ENCODE measurements around the gene SWSAP1. TPM values are rescaled to one million over a fixed set of nuclear protein-coding genes. Genes with fewer than 3 reads are reported as not detected.

The SWSAP1 gene
- total RNA-seq, 1 donor from 2014 or later, result 1.7 TPM

DNA sequence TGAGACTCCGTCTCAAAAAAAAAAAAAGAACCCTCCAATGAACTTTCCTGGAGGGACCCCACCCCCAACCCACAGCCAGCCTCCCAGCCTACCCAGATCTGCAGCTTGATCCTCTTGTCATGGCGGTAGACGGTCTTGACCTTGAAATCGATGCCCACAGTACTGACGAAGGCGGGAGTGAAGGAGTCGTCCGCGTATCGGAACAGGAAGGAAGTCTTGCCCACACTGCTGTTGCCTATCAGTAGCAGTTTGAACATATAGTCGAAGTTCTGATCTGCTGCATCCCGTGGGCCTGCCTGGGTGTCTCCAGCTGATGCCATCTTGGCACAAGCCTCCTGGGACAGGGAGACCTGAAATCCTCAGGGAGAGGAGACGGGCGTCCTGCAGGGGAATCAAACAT is 37.4 kb upstream of the SWSAP1 start:
- peaks cover 5% of the 10 kb centered on the region for H3K4me1 ChIP-seq (ENCODE audit: insufficient read depth, low read length)
- H3K79me2 ChIP-seq (ENCODE audit: insufficient read depth, low read length), result no peaks in the 10 kb centered on the region
- TF ChIP-seq EZH2 (IDR thresholded peaks at IDR 0.05; ENCODE audit: insufficient read depth, low read length), result no peak
- TF ChIP-seq, protein P1, sequence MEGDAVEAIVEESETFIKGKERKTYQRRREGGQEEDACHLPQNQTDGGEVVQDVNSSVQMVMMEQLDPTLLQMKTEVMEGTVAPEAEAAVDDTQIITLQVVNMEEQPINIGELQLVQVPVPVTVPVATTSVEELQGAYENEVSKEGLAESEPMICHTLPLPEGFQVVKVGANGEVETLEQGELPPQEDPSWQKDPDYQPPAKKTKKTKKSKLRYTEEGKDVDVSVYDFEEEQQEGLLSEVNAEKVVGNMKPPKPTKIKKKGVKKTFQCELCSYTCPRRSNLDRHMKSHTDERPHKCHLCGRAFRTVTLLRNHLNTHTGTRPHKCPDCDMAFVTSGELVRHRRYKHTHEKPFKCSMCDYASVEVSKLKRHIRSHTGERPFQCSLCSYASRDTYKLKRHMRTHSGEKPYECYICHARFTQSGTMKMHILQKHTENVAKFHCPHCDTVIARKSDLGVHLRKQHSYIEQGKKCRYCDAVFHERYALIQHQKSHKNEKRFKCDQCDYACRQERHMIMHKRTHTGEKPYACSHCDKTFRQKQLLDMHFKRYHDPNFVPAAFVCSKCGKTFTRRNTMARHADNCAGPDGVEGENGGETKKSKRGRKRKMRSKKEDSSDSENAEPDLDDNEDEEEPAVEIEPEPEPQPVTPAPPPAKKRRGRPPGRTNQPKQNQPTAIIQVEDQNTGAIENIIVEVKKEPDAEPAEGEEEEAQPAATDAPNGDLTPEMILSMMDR (IDR thresholded peaks at IDR 0.05; ENCODE audit: insufficient read depth, low read depth, low read length), result no peak
- peaks cover 4% of the 10 kb centered on the region for H3K4me1 Mint-ChIP-seq (ENCODE audit: low read depth, unreplicated experiment)
- H3K9ac ChIP-seq (ENCODE audit: low read length), result no peak overlapping the region
- H3K27me3 Mint-ChIP-seq (ENCODE audit: low read depth, unreplicated experiment), result no peaks in the 10 kb centered on the region
- H3K9me3 ChIP-seq (ENCODE audit: insufficient read depth, low read depth, low read length), result no peaks in the 10 kb centered on the region
- no peak for DNase-seq (ENCODE audit: low read depth)
- no peak overlapping the region for H3K4me3 Mint-ChIP-seq (ENCODE audit: unreplicated experiment)
- FAIRE-seq, result no peak
- H3K36me3 ChIP-seq (ENCODE audit: insufficient read depth, low read length), result no peaks in the 10 kb centered on the region
- no peak overlapping the region for H2AFZ ChIP-seq (ENCODE audit: low read depth, low read length)
- no peak overlapping the region for H3K27ac Mint-ChIP-seq (ENCODE audit: unreplicated experiment)
- H3K4me3 ChIP-seq (ENCODE audit: insufficient read depth, low read depth, low read length), result no peak overlapping the region
- no peaks in the 10 kb centered on the region for H4K20me1 ChIP-seq (ENCODE audit: insufficient read depth, low read length)
- H3K27me3 ChIP-seq (ENCODE audit: insufficient read depth, low read length), result no peaks in the 10 kb centered on the region
- H3K4me2 ChIP-seq (ENCODE audit: low read length), result no peak overlapping the region
- no peak overlapping the region for H3K27ac ChIP-seq (ENCODE audit: low read depth, low read length)
- H3K9me3 Mint-ChIP-seq (ENCODE audit: unreplicated experiment), result peaks cover 4% of the 10 kb centered on the region
- peaks cover 16% of the 10 kb centered on the region for H3K36me3 Mint-ChIP-seq (ENCODE audit: low read depth, unreplicated experiment)

DNA sequence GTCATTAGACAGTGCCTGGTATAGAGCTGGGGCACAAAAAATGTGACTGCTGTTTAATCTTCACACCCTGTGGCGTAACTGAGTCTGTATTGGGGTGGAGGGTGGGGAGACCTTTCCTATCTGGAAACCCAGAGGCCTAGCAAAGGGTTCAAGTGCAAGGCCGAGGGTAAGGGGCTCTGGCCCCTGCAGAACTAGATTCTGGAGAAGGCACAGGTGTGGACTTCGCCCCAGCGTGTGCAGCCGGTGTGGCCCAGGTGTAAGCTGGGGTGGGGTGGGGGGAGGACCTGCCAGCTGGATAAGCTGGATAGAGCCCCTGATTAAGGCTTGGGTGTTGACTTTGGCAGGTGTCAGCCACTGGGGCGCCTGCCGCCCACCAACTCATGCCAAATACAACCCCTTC is 36.3 kb upstream of the SWSAP1 start:
- H3K4me1 ChIP-seq (ENCODE audit: insufficient read depth, low read length), result peaks cover 5% of the 10 kb centered on the region
- H3K4me3 Mint-ChIP-seq (ENCODE audit: unreplicated experiment), result peak overlapping the region; percentile 76
- H2AFZ ChIP-seq (ENCODE audit: low read depth, low read length), result no peak overlapping the region
- no peak for TF ChIP-seq EZH2 (IDR thresholded peaks at IDR 0.05; ENCODE audit: insufficient read depth, low read length)
- TF ChIP-seq, protein P1 (IDR thresholded peaks at IDR 0.05; ENCODE audit: insufficient read depth, low read depth, low read length), result no peak
- no peak overlapping the region for H3K4me2 ChIP-seq (ENCODE audit: low read length)
- no peak overlapping the region for H3K4me3 ChIP-seq (ENCODE audit: insufficient read depth, low read depth, low read length)
- no peak overlapping the region for H3K27ac ChIP-seq (ENCODE audit: low read depth, low read length)
- peaks cover 4% of the 10 kb centered on the region for H3K4me1 Mint-ChIP-seq (ENCODE audit: low read depth, unreplicated experiment)
- no peak overlapping the region for H3K27ac Mint-ChIP-seq (ENCODE audit: unreplicated experiment)
- H3K9me3 ChIP-seq (ENCODE audit: insufficient read depth, low read depth, low read length), result no peaks in the 10 kb centered on the region
- no peaks in the 10 kb centered on the region for H3K79me2 ChIP-seq (ENCODE audit: insufficient read depth, low read length)
- no peaks in the 10 kb centered on the region for H3K27me3 ChIP-seq (ENCODE audit: insufficient read depth, low read length)
- FAIRE-seq (no peak), DNase-seq (ENCODE audit: low read depth) (no peak)
- peaks cover 5% of the 10 kb centered on the region for H4K20me1 ChIP-seq (ENCODE audit: insufficient read depth, low read length)
- peaks cover 16% of the 10 kb centered on the region for H3K36me3 Mint-ChIP-seq (ENCODE audit: low read depth, unreplicated experiment)
- H3K36me3 ChIP-seq (ENCODE audit: insufficient read depth, low read length), result no peaks in the 10 kb centered on the region
- H3K9me3 Mint-ChIP-seq (ENCODE audit: unreplicated experiment), result peaks cover 4% of the 10 kb centered on the region
- H3K9ac ChIP-seq (ENCODE audit: low read length), result no peak overlapping the region
- H3K27me3 Mint-ChIP-seq (ENCODE audit: low read depth, unreplicated experiment), result no peaks in the 10 kb centered on the region

GRCh38 chr19:11338569-11339253 is 35.8 kb upstream of the SWSAP1 start:
- Mint-ChIP-seq H3K27ac (ENCODE audit: unreplicated experiment) (no peak overlapping the region), H3K27me3 (ENCODE audit: low read depth, unreplicated experiment) (no peaks in the 10 kb centered on the region), H3K4me3 (ENCODE audit: unreplicated experiment) (peak overlapping the region; percentile 76), H3K36me3 (ENCODE audit: low read depth, unreplicated experiment) (peaks cover 16% of the 10 kb centered on the region), H3K4me1 (ENCODE audit: low read depth, unreplicated experiment) (peaks cover 4% of the 10 kb centered on the region), H3K9me3 (ENCODE audit: unreplicated experiment) (peaks cover 4% of the 10 kb centered on the region)
- TF ChIP-seq, protein P1 (IDR thresholded peaks at IDR 0.05; ENCODE audit: insufficient read depth, low read depth, low read length), result no peak
- TF ChIP-seq EZH2 (IDR thresholded peaks at IDR 0.05; ENCODE audit: insufficient read depth, low read length), result no peak
- no peaks in the 10 kb centered on the region for H3K79me2 ChIP-seq (ENCODE audit: insufficient read depth, low read length)
- H3K9ac ChIP-seq (ENCODE audit: low read length), result no peak overlapping the region
- peak overlapping the region; percentile 23 for H3K4me3 ChIP-seq (ENCODE audit: insufficient read depth, low read depth, low read length)
- H3K27ac ChIP-seq (ENCODE audit: low read depth, low read length), result no peak overlapping the region
- peak overlapping the region; percentile 74 for H3K4me2 ChIP-seq (ENCODE audit: low read length)
- H3K4me1 ChIP-seq (ENCODE audit: insufficient read depth, low read length), result peaks cover 5% of the 10 kb centered on the region
- no peaks in the 10 kb centered on the region for H3K27me3 ChIP-seq (ENCODE audit: insufficient read depth, low read length)
- no peaks in the 10 kb centered on the region for H3K36me3 ChIP-seq (ENCODE audit: insufficient read depth, low read length)
- H2AFZ ChIP-seq (ENCODE audit: low read depth, low read length), result peak overlapping the region; percentile 58
- no peaks in the 10 kb centered on the region for H3K9me3 ChIP-seq (ENCODE audit: insufficient read depth, low read depth, low read length)
- FAIRE-seq (no peak), DNase-seq (ENCODE audit: low read depth) (no peak)
- peaks cover 8% of the 10 kb centered on the region for H4K20me1 ChIP-seq (ENCODE audit: insufficient read depth, low read length)

All from astrocyte (in vitro differentiated cells and primary cell).